GM12864 (cell line): ENCODE measurements around the gene MBNL2.
"Not testable (repeated sequence)": the region's sequence is repeated elsewhere in the genome, so short reads cannot be mapped to it uniquely, and the experiment has no call there.

Experiments used
- DNase-seq: peaks from one replicate; pipeline ENCODE4 v3.0.0-alpha.2; 2011; ENCODE audit warnings: low read depth
- H3K4me3 ChIP-seq: 2 replicates; pipeline ENCODE4 v1.5.1; 2011; ENCODE audit warnings: mild to moderate bottlenecking, low read depth, low read length, control low read depth
- CTCF ChIP-seq: IDR thresholded peaks from 2 replicates; pipeline ENCODE4 v1.5.1; 2011; ENCODE audit warnings: low read depth, mild to moderate bottlenecking, moderate library complexity, low read length, control low read depth, inconsistent platforms; ENCODE audit errors: missing control alignments

MBNL2 gene

GRCh38 chr13:97346097-97346496 is 124.0 kb downstream of the MBNL2 start:
- no peak overlapping the region for H3K4me3 ChIP-seq
- no peak for TF ChIP-seq CTCF
- no peak for DNase-seq

DNA sequence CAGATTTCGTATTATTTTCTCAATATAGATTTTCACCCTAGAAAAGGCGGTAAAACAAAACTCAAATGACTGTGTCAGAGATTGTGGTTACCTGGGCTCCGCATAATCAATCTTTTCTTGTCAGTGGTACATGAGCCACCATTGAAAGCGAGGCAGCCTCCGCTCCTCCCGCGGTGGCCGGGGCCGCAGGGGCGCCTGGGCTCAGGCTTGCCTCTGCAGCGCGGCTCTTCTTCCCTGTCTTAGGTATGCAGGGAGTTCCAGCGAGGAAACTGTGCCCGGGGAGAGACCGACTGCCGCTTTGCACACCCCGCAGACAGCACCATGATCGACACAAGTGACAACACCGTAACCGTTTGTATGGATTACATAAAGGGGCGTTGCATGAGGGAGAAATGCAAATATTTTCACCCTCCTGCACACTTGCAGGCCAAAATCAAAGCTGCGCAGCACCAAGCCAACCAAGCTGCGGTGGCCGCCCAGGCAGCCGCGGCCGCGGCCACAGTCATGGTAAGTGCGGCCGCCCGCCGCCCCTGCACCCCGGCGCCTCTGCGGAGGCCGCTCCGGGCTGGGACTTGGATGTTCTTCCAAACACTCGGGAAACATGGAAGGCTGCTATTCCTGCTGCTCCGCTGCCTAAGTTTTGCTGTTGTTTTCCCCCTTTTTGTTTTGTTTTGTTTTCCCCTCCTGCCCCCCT is 124.6 kb downstream of the MBNL2 start:
- DNase-seq = no peak
- H3K4me3 ChIP-seq = no peak overlapping the region
- no peak for TF ChIP-seq CTCF

DNA sequence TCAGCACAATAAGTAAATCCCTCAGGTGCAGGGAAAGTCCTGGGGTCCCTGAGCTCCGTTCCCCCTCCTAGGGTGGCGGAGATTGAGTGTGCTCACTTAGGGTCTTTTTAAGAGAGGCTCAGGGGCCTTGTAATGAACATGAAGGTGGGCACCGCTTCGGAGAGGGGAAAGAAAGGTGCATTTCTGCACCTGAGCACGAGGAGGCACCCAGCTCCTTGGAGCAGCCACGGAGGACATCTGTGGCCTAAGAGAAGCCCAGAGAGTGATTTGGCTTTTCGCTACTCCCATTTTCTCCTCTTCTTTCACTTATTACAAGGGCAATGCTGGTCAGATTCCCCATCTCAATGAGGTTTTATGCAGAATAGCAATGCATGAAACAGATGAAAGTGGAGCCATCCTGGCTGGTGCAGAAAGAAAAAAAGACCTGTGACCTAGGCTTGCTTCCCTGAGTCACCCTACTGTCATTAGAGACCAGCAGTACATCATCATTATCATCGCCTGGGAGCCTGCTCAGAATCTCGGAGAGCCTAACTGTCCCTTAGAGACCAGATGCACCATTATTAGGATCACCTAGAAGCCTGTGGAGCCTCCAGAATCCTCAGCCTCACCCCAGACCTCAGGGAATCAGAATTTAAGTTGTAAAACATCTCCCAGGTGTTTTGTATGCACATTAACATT is 125.3 kb downstream of the MBNL2 start:
- TF ChIP-seq CTCF = no peak
- H3K4me3 ChIP-seq = no peak overlapping the region
- DNase-seq = no peak

GRCh38 chr13:97348569-97349100 is 126.5 kb downstream of the MBNL2 start:
- DNase-seq = no peak
- TF ChIP-seq CTCF = no peak
- H3K4me3 ChIP-seq = no peak overlapping the region

DNA sequence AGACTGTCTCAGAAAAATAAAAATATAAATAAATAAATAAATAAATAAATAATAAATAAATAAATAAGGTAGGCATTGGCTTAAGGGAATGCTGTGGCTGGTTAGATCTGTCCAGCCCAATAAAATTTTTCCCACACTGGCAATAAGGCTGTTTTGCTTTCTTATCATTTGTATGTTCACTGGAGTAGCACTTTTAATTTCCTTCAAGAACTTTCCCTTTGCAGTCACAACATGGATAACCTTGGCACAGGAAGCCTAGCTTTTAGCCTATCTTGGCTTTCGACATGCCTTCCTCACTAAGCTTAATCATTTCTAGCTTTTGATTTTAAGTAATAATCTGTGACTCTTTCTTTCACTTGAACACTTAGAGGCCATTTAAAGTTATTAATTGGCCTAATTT is 129.9 kb downstream of the MBNL2 start:
- H3K4me3 ChIP-seq, DNase-seq: not testable (repeated sequence)

GRCh38 chr13:97352815-97353214 is 130.7 kb downstream of the MBNL2 start:
- DNase-seq = no peak
- TF ChIP-seq CTCF = no peak
- H3K4me3 ChIP-seq = no peak overlapping the region

GRCh38 chr13:97353927-97354675 is 132.0 kb downstream of the MBNL2 start:
- no peak overlapping the region for H3K4me3 ChIP-seq
- DNase-seq = no peak
- no peak for TF ChIP-seq CTCF
